Measurements from ENCODE around the gene RIMBP3C. TPM values are rescaled to one million over a fixed set of nuclear protein-coding genes. Genes with fewer than 3 reads are reported as not detected.

RIMBP3C gene
- total and polyA plus RNA-seq, 2 experiments from 2014 or later = 1.1 TPM; not detected in 1

DNA sequence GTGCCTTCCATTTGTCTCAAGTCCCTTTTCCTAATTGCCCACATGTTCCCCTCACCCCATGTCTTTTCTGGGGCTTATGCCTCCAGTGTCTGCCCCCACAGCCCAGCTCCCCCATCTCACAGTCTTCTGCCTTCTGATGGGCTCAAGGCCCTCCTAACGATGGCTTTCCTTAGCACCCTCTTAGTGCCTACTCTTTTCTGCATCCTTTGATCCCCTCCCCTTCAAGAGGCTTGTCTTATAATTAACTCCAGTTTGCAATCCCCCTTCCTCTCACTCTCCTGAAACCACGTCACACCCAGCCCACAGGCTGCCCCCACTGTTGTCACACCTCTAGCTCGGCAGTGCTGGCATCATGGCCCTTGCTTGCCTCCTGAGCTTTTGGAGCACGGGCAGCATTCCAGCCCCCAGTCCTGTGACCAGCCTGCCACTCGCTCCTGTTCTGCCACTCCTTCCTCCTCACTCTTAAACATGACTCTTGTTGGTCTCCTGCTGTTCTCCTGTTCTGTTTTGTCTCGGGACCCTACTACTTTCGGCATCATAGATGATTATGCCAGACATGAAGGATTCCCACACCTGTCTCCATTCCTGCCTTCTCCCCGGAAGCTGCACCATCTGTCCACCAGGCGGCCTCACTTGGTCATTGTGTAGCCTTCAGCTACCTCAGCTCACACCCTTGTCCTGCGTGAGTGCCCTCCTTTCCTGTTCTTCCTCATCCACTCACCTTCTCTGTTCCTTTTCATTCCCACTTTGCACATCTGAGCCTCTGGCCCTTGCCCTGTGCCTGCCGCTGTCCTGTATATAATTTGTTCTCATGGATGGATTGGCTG lies 42.4 kb upstream of the RIMBP3C start:
- Histone ChIP-seq H3K4me3 (no peak overlapping the region), H3K4me1 (ENCODE audit: insufficient read depth) (no peaks in the 10 kb centered on the region; the same call in 1 of the 2 replicates), H3K79me2 (replicated peaks; ENCODE audit: insufficient read depth) (peaks cover 100% of the 10 kb centered on the region), H3K27me3 (ENCODE audit: insufficient read depth) (no peaks in the 10 kb centered on the region), H3K9me2 (ENCODE audit: insufficient read depth) (no peaks in the 10 kb centered on the region), H3K4me2 (no peak overlapping the region), H2AFZ (no peak overlapping the region), H3K36me3 (ENCODE audit: insufficient read depth) (peaks cover 16% of the 10 kb centered on the region), H3F3A (replicated peaks; ENCODE audit: low read depth) (peaks cover 7% of the 10 kb centered on the region; the same call in 1 of the 2 replicates), H3K27ac (ENCODE audit: low read depth) (no peak overlapping the region; the same call in 1 of the 2 replicates), H4K20me1 (replicated peaks; ENCODE audit: insufficient read depth) (peaks cover 90% of the 10 kb centered on the region)
- Mint-ChIP-seq H3K4me3 (no peak overlapping the region), H3K27ac (no peak overlapping the region), H3K36me3 (ENCODE audit: low read depth) (peaks cover 49% of the 10 kb centered on the region), H3K27me3 (ENCODE audit: insufficient read depth, low read depth, poor library complexity) (peaks cover 15% of the 10 kb centered on the region), H3K4me1 (peaks cover 15% of the 10 kb centered on the region), H3K9me3 (no peaks in the 10 kb centered on the region; the same call in 2 of the 3 replicates)
- peak; percentile 78 for DNase-seq (ENCODE audit: low spot score)
- TF ChIP-seq CREB1 (CRISPR knock-in tag; IDR thresholded peaks at IDR 0.05; ENCODE audit: low read depth) (no peak), ZNF114 (CRISPR knock-in tag; IDR thresholded peaks at IDR 0.05) (no peak), POLR2AphosphoS5 (IDR thresholded peaks at IDR 0.05; ENCODE audit: low read depth) (no peak), EZH2phosphoT487 (IDR thresholded peaks at IDR 0.05; ENCODE audit: unreplicated experiment) (no peak)
- TF ChIP-seq, protein P1, sequence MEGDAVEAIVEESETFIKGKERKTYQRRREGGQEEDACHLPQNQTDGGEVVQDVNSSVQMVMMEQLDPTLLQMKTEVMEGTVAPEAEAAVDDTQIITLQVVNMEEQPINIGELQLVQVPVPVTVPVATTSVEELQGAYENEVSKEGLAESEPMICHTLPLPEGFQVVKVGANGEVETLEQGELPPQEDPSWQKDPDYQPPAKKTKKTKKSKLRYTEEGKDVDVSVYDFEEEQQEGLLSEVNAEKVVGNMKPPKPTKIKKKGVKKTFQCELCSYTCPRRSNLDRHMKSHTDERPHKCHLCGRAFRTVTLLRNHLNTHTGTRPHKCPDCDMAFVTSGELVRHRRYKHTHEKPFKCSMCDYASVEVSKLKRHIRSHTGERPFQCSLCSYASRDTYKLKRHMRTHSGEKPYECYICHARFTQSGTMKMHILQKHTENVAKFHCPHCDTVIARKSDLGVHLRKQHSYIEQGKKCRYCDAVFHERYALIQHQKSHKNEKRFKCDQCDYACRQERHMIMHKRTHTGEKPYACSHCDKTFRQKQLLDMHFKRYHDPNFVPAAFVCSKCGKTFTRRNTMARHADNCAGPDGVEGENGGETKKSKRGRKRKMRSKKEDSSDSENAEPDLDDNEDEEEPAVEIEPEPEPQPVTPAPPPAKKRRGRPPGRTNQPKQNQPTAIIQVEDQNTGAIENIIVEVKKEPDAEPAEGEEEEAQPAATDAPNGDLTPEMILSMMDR (conservative IDR thresholded peaks at IDR 0.05; ENCODE audit: low read depth in 2 of 2) = peak; percentile 59 to 73
- ATAC-seq = peak; percentile 90

DNA sequence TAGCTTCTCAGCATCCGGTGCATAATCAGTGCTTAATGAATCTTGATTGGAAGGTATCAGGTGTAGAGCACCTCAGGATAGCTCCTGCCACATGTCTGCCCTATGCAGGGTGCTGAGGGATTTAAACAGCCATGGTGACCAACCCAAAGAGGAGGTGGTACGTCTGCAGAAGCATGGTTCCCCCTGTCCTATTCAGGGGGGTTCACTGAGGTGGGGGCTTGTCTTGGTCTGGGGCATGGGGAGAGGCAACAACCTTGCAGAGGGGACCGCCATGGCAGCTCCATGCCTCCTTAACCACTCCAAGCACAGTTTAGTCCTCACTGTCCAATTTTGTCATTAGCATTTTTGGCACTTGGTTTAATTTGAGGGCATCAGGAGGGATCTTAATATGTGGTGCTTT lies 41.2 kb upstream of the RIMBP3C start:
- Mint-ChIP-seq H3K4me3 (no peak overlapping the region), H3K9me3 (no peaks in the 10 kb centered on the region; the same call in 2 of the 3 replicates), H3K27me3 (ENCODE audit: insufficient read depth, low read depth, poor library complexity) (peaks cover 15% of the 10 kb centered on the region), H3K36me3 (ENCODE audit: low read depth) (peaks cover 45% of the 10 kb centered on the region), H3K27ac (no peak overlapping the region), H3K4me1 (peaks cover 22% of the 10 kb centered on the region)
- Histone ChIP-seq H3K4me2 (no peak overlapping the region), H3K4me3 (no peak overlapping the region), H3K27me3 (ENCODE audit: insufficient read depth) (no peaks in the 10 kb centered on the region), H3K79me2 (replicated peaks; ENCODE audit: insufficient read depth) (peaks cover 100% of the 10 kb centered on the region), H3K4me1 (ENCODE audit: insufficient read depth) (no peaks in the 10 kb centered on the region; the same call in 1 of the 2 replicates), H3K36me3 (ENCODE audit: insufficient read depth) (peaks cover 16% of the 10 kb centered on the region), H2AFZ (no peak overlapping the region), H3F3A (replicated peaks; ENCODE audit: low read depth) (peaks cover 7% of the 10 kb centered on the region; the same call in 1 of the 2 replicates), H3K27ac (ENCODE audit: low read depth) (no peak overlapping the region), H4K20me1 (replicated peaks; ENCODE audit: insufficient read depth) (peaks cover 94% of the 10 kb centered on the region), H3K9me2 (ENCODE audit: insufficient read depth) (no peaks in the 10 kb centered on the region)
- DNase-seq (ENCODE audit: low spot score) = no peak
- ATAC-seq = no peak
- no peak for TF ChIP-seq STAT1 (IDR thresholded peaks at IDR 0.05; ENCODE audit: unreplicated experiment)
- TF ChIP-seq CREB1 (CRISPR knock-in tag; IDR thresholded peaks at IDR 0.05; ENCODE audit: low read depth) = no peak
- TF ChIP-seq NANOG (IDR thresholded peaks at IDR 0.05; ENCODE audit: borderline replicate concordance) = no peak
- TF ChIP-seq ZNF114 (CRISPR knock-in tag; IDR thresholded peaks at IDR 0.05) = no peak
- no peak for TF ChIP-seq JUNB (IDR thresholded peaks at IDR 0.05; ENCODE audit: unreplicated experiment)
- TF ChIP-seq, protein P2, sequence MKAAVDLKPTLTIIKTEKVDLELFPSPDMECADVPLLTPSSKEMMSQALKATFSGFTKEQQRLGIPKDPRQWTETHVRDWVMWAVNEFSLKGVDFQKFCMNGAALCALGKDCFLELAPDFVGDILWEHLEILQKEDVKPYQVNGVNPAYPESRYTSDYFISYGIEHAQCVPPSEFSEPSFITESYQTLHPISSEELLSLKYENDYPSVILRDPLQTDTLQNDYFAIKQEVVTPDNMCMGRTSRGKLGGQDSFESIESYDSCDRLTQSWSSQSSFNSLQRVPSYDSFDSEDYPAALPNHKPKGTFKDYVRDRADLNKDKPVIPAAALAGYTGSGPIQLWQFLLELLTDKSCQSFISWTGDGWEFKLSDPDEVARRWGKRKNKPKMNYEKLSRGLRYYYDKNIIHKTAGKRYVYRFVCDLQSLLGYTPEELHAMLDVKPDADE (IDR thresholded peaks at IDR 0.05) = no peak
- TF ChIP-seq EZH2phosphoT487 (IDR thresholded peaks at IDR 0.05; ENCODE audit: unreplicated experiment) = no peak
- TF ChIP-seq, protein P3, sequence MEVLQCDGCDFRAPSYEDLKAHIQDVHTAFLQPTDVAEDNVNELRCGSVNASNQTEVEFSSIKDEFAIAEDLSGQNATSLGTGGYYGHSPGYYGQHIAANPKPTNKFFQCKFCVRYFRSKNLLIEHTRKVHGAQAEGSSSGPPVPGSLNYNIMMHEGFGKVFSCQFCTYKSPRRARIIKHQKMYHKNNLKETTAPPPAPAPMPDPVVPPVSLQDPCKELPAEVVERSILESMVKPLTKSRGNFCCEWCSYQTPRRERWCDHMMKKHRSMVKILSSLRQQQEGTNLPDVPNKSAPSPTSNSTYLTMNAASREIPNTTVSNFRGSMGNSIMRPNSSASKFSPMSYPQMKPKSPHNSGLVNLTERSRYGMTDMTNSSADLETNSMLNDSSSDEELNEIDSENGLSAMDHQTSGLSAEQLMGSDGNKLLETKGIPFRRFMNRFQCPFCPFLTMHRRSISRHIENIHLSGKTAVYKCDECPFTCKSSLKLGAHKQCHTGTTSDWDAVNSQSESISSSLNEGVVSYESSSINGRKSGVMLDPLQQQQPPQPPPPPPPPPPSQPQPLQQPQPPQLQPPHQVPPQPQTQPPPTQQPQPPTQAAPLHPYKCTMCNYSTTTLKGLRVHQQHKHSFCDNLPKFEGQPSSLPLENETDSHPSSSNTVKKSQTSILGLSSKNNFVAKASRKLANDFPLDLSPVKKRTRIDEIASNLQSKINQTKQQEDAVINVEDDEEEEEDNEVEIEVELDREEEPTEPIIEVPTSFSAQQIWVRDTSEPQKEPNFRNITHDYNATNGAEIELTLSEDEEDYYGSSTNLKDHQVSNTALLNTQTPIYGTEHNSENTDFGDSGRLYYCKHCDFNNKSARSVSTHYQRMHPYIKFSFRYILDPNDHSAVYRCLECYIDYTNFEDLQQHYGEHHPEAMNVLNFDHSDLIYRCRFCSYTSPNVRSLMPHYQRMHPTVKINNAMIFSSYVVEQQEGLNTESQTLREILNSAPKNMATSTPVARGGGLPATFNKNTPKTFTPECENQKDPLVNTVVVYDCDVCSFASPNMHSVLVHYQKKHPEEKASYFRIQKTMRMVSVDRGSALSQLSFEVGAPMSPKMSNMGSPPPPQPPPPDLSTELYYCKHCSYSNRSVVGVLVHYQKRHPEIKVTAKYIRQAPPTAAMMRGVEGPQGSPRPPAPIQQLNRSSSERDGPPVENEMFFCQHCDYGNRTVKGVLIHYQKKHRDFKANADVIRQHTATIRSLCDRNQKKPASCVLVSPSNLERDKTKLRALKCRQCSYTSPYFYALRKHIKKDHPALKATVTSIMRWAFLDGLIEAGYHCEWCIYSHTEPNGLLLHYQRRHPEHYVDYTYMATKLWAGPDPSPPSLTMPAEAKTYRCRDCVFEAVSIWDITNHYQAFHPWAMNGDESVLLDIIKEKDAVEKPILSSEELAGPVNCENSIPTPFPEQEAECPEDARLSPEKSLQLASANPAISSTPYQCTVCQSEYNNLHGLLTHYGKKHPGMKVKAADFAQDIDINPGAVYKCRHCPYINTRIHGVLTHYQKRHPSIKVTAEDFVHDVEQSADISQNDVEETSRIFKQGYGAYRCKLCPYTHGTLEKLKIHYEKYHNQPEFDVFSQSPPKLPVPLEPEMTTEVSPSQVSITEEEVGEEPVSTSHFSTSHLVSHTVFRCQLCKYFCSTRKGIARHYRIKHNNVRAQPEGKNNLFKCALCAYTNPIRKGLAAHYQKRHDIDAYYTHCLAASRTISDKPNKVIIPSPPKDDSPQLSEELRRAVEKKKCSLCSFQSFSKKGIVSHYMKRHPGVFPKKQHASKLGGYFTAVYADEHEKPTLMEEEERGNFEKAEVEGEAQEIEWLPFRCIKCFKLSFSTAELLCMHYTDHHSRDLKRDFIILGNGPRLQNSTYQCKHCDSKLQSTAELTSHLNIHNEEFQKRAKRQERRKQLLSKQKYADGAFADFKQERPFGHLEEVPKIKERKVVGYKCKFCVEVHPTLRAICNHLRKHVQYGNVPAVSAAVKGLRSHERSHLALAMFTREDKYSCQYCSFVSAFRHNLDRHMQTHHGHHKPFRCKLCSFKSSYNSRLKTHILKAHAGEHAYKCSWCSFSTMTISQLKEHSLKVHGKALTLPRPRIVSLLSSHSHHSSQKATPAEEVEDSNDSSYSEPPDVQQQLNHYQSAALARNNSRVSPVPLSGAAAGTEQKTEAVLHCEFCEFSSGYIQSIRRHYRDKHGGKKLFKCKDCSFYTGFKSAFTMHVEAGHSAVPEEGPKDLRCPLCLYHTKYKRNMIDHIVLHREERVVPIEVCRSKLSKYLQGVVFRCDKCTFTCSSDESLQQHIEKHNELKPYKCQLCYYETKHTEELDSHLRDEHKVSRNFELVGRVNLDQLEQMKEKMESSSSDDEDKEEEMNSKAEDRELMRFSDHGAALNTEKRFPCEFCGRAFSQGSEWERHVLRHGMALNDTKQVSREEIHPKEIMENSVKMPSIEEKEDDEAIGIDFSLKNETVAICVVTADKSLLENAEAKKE (CRISPR knock-in tag; IDR thresholded peaks at IDR 0.05) = no peak
- TF ChIP-seq EZH2 (IDR thresholded peaks at IDR 0.05; ENCODE audit: low read depth, unreplicated experiment) = no peak
- TF ChIP-seq POLR2AphosphoS5 (IDR thresholded peaks at IDR 0.05; ENCODE audit: low read depth) = no peak

All from GM23338 (cell line).